GM18868 (cell line): ENCODE data around the gene TNFRSF21.

Source experiments
- ATAC-seq: cut with Tn5 transposase; IDR thresholded peaks from one replicate; pipeline ENCODE4 v1.9.1; 2021; ENCODE audit warnings: mild to moderate bottlenecking, moderate library complexity; ENCODE audit not compliant: unreplicated experiment

The TNFRSF21 gene

GRCh38 chr6:47181681-47182080 is 128.0 kb downstream of the TNFRSF21 start:
- no peak for ATAC-seq
